ENCODE data around the gene VPS13D. TPM values are rescaled to one million over a fixed set of nuclear protein-coding genes. Genes with fewer than 3 reads are reported as not detected.

Gene VPS13D
- total and polyA plus RNA-seq, 2 donors (not counting 3 experiments of a cell fraction or from before 2014, with no cell fraction given) = 13.6 to 48.5 TPM

GRCh38 chr1:12462586-12462985 lies 232.8 kb downstream of the VPS13D start:
- dilution Hi-C loops (cut with MboI; ENCODE audit: extremely low pct_ligation_motif_present, low sequenced_read_pairs) (no loop called here), intact Hi-C loops (cut with micrococcal nuclease) (no loop called here)
- no peaks in the 10 kb centered on the region for H3K27me3 ChIP-seq (ENCODE audit: control insufficient read depth in 2 of 2, insufficient read depth in 2 of 2, low read length in 2 of 2)
- H3K9me1 ChIP-seq (replicated peaks; ENCODE audit: control insufficient read depth, extremely low read depth, insufficient read depth, low read length) = no peaks in the 10 kb centered on the region
- POLR2A ChIA-PET = no interaction called here
- no peak overlapping the region for H3K9ac ChIP-seq (replicated peaks; ENCODE audit: extremely low read depth, insufficient read depth, low read length)
- no peaks in the 10 kb centered on the region for H4K20me1 ChIP-seq (replicated peaks; ENCODE audit: control insufficient read depth, extremely low read depth, insufficient read depth, low read length)
- BruUV-seq (replicated peaks) = no TSS peak
- H3K9me3 ChIP-seq (replicated peaks; ENCODE audit: control insufficient read depth, insufficient read depth, low read length) = no peaks in the 10 kb centered on the region
- H3K4me1 ChIP-seq (ENCODE audit: control insufficient read depth, extremely low read depth, insufficient read depth, low read length) = peaks cover 21% of the 10 kb centered on the region
- no peak for DNase-seq (ENCODE audit: low read depth, low spot score)
- no peak overlapping the region for H3K4me2 ChIP-seq (ENCODE audit: insufficient read depth, low read length)
- CTCF ChIA-PET = interaction anchor here (1.2 to 2.5 kb wide), 3 partner anchors 13 to 87 kb away, joined by 3 to 7 read pairs (median 4); no protein-coding TSS in a partner anchor
- no peaks in the 10 kb centered on the region for H3K36me3 ChIP-seq (ENCODE audit: control insufficient read depth in 2 of 2, extremely low read depth in 1 of 2, insufficient read depth in 2 of 2, low read length in 2 of 2)
- TF ChIP-seq GATA2 (IDR thresholded peaks at IDR 0.05; ENCODE audit: insufficient read depth, insufficient read length, low read depth, low read length) (no peak), FOS (IDR thresholded peaks at IDR 0.05; ENCODE audit: borderline replicate concordance, insufficient read depth, low read length) (no peak), CTCF (IDR thresholded peaks at IDR 0.05; ENCODE audit: extremely low read depth in 1 of 2, insufficient read depth in 1 of 2, low read depth in 1 of 2, low read length in 2 of 2) (no peak), POLR2AphosphoS5 (IDR thresholded peaks at IDR 0.05; ENCODE audit: insufficient read depth, low read depth, low read length) (no peak), EZH2 (IDR thresholded peaks at IDR 0.05; ENCODE audit: borderline replicate concordance, low read depth, low read length, severe bottlenecking) (no peak), JUN (IDR thresholded peaks at IDR 0.05; ENCODE audit: borderline replicate concordance, insufficient read depth, insufficient read length, low read depth) (no peak), MYC (IDR thresholded peaks at IDR 0.05; ENCODE audit: low read depth, low read length) (no peak), MAX (IDR thresholded peaks at IDR 0.05; ENCODE audit: insufficient read depth, insufficient read length) (no peak), POLR2A (IDR thresholded peaks at IDR 0.05; ENCODE audit: low read depth, low read length) (no peak)
- H2AFZ ChIP-seq (ENCODE audit: low read depth, low read length) = no peak overlapping the region
- no peaks in the 10 kb centered on the region for H3K79me2 ChIP-seq (ENCODE audit: control insufficient read depth, insufficient read depth, low read length)
- H3K4me3 ChIP-seq (replicated peaks in 1 of 3; ENCODE audit: insufficient read depth in 1 of 3, low read depth in 1 of 3, low read length in 3 of 3) = no peak overlapping the region
- FAIRE-seq = no peak
- no peak overlapping the region for H3K27ac ChIP-seq (ENCODE audit: insufficient read depth, low read depth, low read length)

Data from endothelial cell of umbilical vein (primary cell).